GM06990 (cell line): Measurements from ENCODE around the gene PTH1R.

ENCODE experiments used
- DNase-seq: peaks from one replicate; pipeline ENCODE4 v3.0.0-alpha.2; 2011; ENCODE audit not compliant: insufficient read length; ENCODE audit errors: extremely low read depth
- H3K27me3 ChIP-seq: replicated peaks from 2 replicates; pipeline ENCODE4 v1.6.0; 2011; ENCODE audit warnings: low read length; ENCODE audit not compliant: control insufficient read depth, insufficient read depth
- H3K36me3 ChIP-seq: 2 replicates; pipeline ENCODE4 v1.5.1; 2011; ENCODE audit warnings: low read length; ENCODE audit not compliant: control insufficient read depth, insufficient read depth
- H3K4me3 ChIP-seq: replicated peaks from 2 replicates; pipeline ENCODE4 v1.5.1; 2011; ENCODE audit warnings: low read depth, mild to moderate bottlenecking, control low read depth, low read length
- CTCF ChIP-seq: IDR thresholded peaks from 2 replicates; pipeline ENCODE4 v1.5.1; 2011; ENCODE audit warnings: low read length, control low read depth, mild to moderate bottlenecking, inconsistent platforms; ENCODE audit not compliant: insufficient read depth, poor library complexity, severe bottlenecking

The PTH1R gene

GRCh38 chr3:46884427-46884826, 6.9 kb downstream of the PTH1R start:
- peaks cover 3% of the 10 kb centered on the region; the same call in 1 of the 2 replicates for H3K27me3 ChIP-seq
- DNase-seq: no peak
- TF ChIP-seq CTCF: no peak
- H3K4me3 ChIP-seq: no peak overlapping the region
- no peaks in the 10 kb centered on the region for H3K36me3 ChIP-seq

GRCh38 chr3:46884929-46885328, 7.4 kb downstream of the PTH1R start:
- DNase-seq: no peak
- Histone ChIP-seq H3K27me3 (peaks cover 3% of the 10 kb centered on the region; the same call in 1 of the 2 replicates), H3K36me3 (no peaks in the 10 kb centered on the region), H3K4me3 (no peak overlapping the region)
- TF ChIP-seq CTCF: no peak

- no peak for DNase-seq
- Histone ChIP-seq H3K36me3 (no peaks in the 10 kb centered on the region), H3K27me3 (peaks cover 3% of the 10 kb centered on the region; the same call in 1 of the 2 replicates), H3K4me3 (no peak overlapping the region)
- no peak for TF ChIP-seq CTCF
These were observed 8.1 kb downstream of the PTH1R start for GRCh38 chr3:46885612-46886011.

- no peak overlapping the region for H3K4me3 ChIP-seq
- no peaks in the 10 kb centered on the region for H3K36me3 ChIP-seq
- TF ChIP-seq CTCF: no peak
- no peak for DNase-seq
- peaks cover 5% of the 10 kb centered on the region for H3K27me3 ChIP-seq
These were observed 10.5 kb downstream of the PTH1R start for GRCh38 chr3:46887980-46888494.

- no peak for TF ChIP-seq CTCF
- no peak for DNase-seq
- Histone ChIP-seq H3K4me3 (no peak overlapping the region), H3K36me3 (no peaks in the 10 kb centered on the region), H3K27me3 (peaks cover 5% of the 10 kb centered on the region)
These were observed 11.2 kb downstream of the PTH1R start for GRCh38 chr3:46888705-46889104.

GRCh38 chr3:46889381-46890110, 12.0 kb downstream of the PTH1R start:
- peaks cover 4% of the 10 kb centered on the region for H3K27me3 ChIP-seq
- no peak for TF ChIP-seq CTCF
- DNase-seq: no peak

More at GRCh38 chr3:46889381-46890110, 12.0 kb downstream of the PTH1R start:
- H3K36me3 ChIP-seq: no peaks in the 10 kb centered on the region
- H3K4me3 ChIP-seq: no peak overlapping the region
